ENCODE data around the gene PSMA6.

DNA sequence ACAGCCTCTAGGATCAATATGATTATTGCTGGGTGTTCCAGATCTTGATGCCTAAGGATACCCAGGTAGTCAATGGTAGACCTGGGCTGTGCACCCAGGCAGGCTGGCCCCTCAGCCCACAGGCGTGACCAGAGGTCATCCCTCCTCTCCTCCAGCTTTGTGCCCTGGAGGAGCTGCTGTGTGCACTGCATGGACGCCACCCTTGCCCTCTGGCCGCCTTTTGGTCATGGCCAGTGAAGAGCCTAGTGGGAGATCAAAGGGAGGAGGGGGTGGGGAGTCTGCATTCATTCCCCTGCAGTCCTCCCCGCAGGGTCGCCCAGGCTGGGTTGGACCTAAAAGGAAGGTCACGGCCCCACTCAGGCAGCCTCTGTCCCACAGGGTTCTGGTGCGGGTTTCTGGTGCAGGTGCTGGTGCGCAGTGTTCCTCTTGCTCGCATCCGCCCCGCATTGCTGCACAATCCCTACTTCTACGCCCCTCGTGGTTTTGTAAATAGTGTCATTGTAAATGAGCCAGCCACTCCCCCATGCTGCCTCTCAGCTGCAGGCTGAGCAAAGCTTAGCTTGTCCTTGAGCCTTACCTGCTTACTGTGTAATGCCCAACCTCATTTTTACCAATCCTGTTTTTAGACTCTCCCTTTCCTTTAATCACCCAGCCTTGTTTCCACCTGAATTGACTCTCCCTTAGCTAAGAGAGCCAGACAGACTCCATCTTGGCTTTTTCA, 55.3 kb downstream of the PSMA6 start:
- TF ChIP-seq, protein P1, sequence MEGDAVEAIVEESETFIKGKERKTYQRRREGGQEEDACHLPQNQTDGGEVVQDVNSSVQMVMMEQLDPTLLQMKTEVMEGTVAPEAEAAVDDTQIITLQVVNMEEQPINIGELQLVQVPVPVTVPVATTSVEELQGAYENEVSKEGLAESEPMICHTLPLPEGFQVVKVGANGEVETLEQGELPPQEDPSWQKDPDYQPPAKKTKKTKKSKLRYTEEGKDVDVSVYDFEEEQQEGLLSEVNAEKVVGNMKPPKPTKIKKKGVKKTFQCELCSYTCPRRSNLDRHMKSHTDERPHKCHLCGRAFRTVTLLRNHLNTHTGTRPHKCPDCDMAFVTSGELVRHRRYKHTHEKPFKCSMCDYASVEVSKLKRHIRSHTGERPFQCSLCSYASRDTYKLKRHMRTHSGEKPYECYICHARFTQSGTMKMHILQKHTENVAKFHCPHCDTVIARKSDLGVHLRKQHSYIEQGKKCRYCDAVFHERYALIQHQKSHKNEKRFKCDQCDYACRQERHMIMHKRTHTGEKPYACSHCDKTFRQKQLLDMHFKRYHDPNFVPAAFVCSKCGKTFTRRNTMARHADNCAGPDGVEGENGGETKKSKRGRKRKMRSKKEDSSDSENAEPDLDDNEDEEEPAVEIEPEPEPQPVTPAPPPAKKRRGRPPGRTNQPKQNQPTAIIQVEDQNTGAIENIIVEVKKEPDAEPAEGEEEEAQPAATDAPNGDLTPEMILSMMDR (IDR thresholded peaks at IDR 0.05; ENCODE audit: insufficient read depth, low read depth, low read length) = no peak
- no peak for TF ChIP-seq EZH2 (IDR thresholded peaks at IDR 0.05; ENCODE audit: insufficient read depth, low read length)
